Measurements from ENCODE around the gene EPHB6.
A peak's percentile ranks its signal among the peaks of the same experiment; 100 is the strongest.

Gene EPHB6

GRCh38 chr7:142857625-142858024 is 2.7 kb downstream of the EPHB6 start:
- Histone ChIP-seq H3K36me3 (peaks cover 11 to 17% (median 11%) of the 10 kb centered on the region in 3 donors), H3K27me3 (no peaks in the 10 kb centered on the region), H3K9me3 (no peaks in the 10 kb centered on the region), H3K27ac (no peak overlapping the region), H3K4me1 (peaks cover 0 to 29% (median 17%) of the 10 kb centered on the region in 4 donors), H3K4me3 (no peak overlapping the region)
- intact Hi-C loops (cut with DNase I; ENCODE audit: low total_unique reads): no loop called here
- TF ChIP-seq, protein P1, sequence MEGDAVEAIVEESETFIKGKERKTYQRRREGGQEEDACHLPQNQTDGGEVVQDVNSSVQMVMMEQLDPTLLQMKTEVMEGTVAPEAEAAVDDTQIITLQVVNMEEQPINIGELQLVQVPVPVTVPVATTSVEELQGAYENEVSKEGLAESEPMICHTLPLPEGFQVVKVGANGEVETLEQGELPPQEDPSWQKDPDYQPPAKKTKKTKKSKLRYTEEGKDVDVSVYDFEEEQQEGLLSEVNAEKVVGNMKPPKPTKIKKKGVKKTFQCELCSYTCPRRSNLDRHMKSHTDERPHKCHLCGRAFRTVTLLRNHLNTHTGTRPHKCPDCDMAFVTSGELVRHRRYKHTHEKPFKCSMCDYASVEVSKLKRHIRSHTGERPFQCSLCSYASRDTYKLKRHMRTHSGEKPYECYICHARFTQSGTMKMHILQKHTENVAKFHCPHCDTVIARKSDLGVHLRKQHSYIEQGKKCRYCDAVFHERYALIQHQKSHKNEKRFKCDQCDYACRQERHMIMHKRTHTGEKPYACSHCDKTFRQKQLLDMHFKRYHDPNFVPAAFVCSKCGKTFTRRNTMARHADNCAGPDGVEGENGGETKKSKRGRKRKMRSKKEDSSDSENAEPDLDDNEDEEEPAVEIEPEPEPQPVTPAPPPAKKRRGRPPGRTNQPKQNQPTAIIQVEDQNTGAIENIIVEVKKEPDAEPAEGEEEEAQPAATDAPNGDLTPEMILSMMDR (IDR thresholded peaks at IDR 0.05): no peak
- no peak for DNase-seq

GRCh38 chr7:142859411-142859810 is 4.5 kb downstream of the EPHB6 start:
- intact Hi-C loops (cut with DNase I; ENCODE audit: low total_unique reads): no loop called here
- TF ChIP-seq, protein P1 (IDR thresholded peaks at IDR 0.05): no peak
- Histone ChIP-seq H3K36me3 (peaks cover 19 to 34% (median 26%) of the 10 kb centered on the region in 3 donors), H3K9me3 (no peaks in the 10 kb centered on the region), H3K4me3 (no peak overlapping the region), H3K4me1 (peaks cover 0 to 23% (median 14%) of the 10 kb centered on the region in 4 donors), H3K27me3 (no peaks in the 10 kb centered on the region), H3K27ac (no peak overlapping the region)
- no peak for DNase-seq

- Histone ChIP-seq H3K9me3 (no peaks in the 10 kb centered on the region), H3K4me1 (peaks cover 0 to 23% (median 14%) of the 10 kb centered on the region in 4 donors), H3K4me3 (no peak overlapping the region), H3K27me3 (no peaks in the 10 kb centered on the region), H3K27ac (no peak overlapping the region), H3K36me3 (peaks cover 19 to 38% (median 27%) of the 10 kb centered on the region in 3 donors)
- TF ChIP-seq, protein P1 (IDR thresholded peaks at IDR 0.05): no peak
- DNase-seq: peak in 1 of 2 donors; percentile 71
- intact Hi-C loops (cut with DNase I; ENCODE audit: low total_unique reads): loop anchor here (10.0 kb wide), 1 partner anchor 365 kb away; the partner anchor contains the start of gene TAS2R40
Measured at GRCh38 chr7:142859829-142860228, 5.0 kb downstream of the EPHB6 start.

DNA sequence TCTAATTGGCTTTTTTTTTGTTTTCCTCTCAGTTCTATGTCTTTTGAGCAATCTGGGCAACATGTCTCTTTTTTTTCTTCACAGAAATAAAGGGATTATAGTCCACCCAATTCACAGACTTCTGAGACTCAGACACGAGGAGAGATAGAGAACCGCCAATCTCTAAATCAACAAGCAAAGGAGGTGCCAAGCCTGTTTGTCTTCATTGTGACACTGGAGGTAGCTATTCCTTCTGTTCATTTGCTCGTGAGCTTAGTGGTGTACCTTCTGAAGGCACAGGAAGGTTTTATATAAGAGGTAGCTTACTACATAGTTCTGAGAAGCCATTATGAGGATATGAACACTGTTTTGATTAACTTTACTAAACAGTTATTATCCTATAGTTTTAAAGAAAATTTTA is 6.1 kb downstream of the EPHB6 start:
- no peak overlapping the region for H3K27ac ChIP-seq
- no peak for DNase-seq
- H3K27me3 ChIP-seq: no peaks in the 10 kb centered on the region
- H3K4me3 ChIP-seq: no peak overlapping the region
- intact Hi-C loops (cut with DNase I; ENCODE audit: low total_unique reads): loop anchor here (10.0 kb wide), 1 partner anchor 364 kb away; the partner anchor contains the start of gene TAS2R40
- peaks cover 19 to 38% (median 27%) of the 10 kb centered on the region in 3 donors for H3K36me3 ChIP-seq
- TF ChIP-seq, protein P1 (IDR thresholded peaks at IDR 0.05): no peak
- peaks cover 0 to 17% (median 9%) of the 10 kb centered on the region in 4 donors for H3K4me1 ChIP-seq
- no peaks in the 10 kb centered on the region for H3K9me3 ChIP-seq

DNA sequence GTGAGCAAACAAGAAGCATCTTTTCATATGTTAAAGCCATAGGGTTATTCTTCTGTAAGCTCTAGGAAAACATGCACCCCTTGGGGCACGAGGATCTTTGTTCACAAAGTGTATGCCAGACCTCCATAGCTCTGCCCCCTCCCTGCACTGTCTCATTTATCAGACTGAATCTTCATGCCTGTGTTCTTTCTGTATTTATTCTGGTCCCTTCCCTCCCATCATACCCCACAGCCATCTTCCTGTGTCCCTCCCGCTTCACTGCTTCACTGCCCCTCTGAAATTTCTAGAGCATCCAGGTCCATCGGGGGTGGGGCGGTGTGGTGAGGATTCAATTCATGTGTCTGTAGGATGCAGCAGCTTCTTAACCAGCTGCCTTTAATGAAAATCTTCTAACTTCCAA is 7.5 kb downstream of the EPHB6 start:
- Histone ChIP-seq H3K9me3 (no peaks in the 10 kb centered on the region), H3K36me3 (peaks cover 19 to 46% (median 27%) of the 10 kb centered on the region in 3 donors), H3K27me3 (no peaks in the 10 kb centered on the region), H3K4me3 (no peak overlapping the region), H3K4me1 (peaks cover 0 to 3% (median 0%) of the 10 kb centered on the region in 4 donors), H3K27ac (no peak overlapping the region)
- TF ChIP-seq, protein P1 (IDR thresholded peaks at IDR 0.05): no peak
- no peak for DNase-seq
- intact Hi-C loops (cut with DNase I; ENCODE audit: low total_unique reads): loop anchor here (10.0 kb wide), 1 partner anchor 362 kb away; the partner anchor contains the start of gene TAS2R40
